Keratinocyte (primary cell): ENCODE results near the gene STX16. TPM values are rescaled to one million over a fixed set of nuclear protein-coding genes. Genes with fewer than 3 reads are reported as not detected.

Experiments used
- DNase-seq: peaks from one replicate; pipeline ENCODE4 v3.0.0-alpha.2; 2011; ENCODE audit warnings: low read depth, missing footprints, low spot score
- FAIRE-seq: peaks from 2 replicates; lab custom pipeline; 2011; peaks lifted over from hg19 to GRCh38; lab: Jason Lieb, UNC
- H2AFZ ChIP-seq: 2 replicates; pipeline ENCODE4 v1.6.0; 2012; ENCODE audit warnings: low read length, control low read depth, inconsistent platforms; ENCODE audit not compliant: control insufficient read depth
- H3K27ac ChIP-seq: 2 replicates; pipeline ENCODE4 v1.5.1; 2011; ENCODE audit warnings: low read length; ENCODE audit not compliant: control insufficient read depth, insufficient read depth
- H3K27me3 ChIP-seq: 3 replicates; pipeline ENCODE4 v1.6.0; 2011; ENCODE audit warnings: low read length; ENCODE audit not compliant: control insufficient read depth, insufficient read depth; ENCODE audit errors: extremely low read depth
- H3K36me3 ChIP-seq, 2 experiments: 2 replicates in 1 of 2; 3 replicates in 1 of 2; pipeline ENCODE4 v1.5.1; 2011; ENCODE audit warnings: low read length in 2 of 2, mild to moderate bottlenecking in 1 of 2; ENCODE audit not compliant: control insufficient read depth in 2 of 2, insufficient read depth in 2 of 2; ENCODE audit errors: extremely low read depth in 1 of 2
- H3K4me1 ChIP-seq: 3 replicates; pipeline ENCODE4 v1.5.1; 2011; ENCODE audit warnings: low read length; ENCODE audit not compliant: control insufficient read depth, insufficient read depth; ENCODE audit errors: extremely low read depth
- H3K4me2 ChIP-seq: 3 replicates; pipeline ENCODE4 v1.6.0; 2011; ENCODE audit warnings: low read depth, low read length; ENCODE audit not compliant: control insufficient read depth, insufficient read depth; ENCODE audit errors: extremely low read depth
- H3K4me3 ChIP-seq, 3 experiments: fragments of 200-600 bp in 1 of 3; sonication (generic) in 1 of 3; 2 replicates in 2 of 3; 3 replicates in 1 of 3; pipeline ENCODE4 v1.5.1; 2011 to 2016; ENCODE audit warnings: low read length in 3 of 3, mild to moderate bottlenecking in 3 of 3, control low read depth in 2 of 3, inconsistent platforms in 1 of 3, low read depth in 1 of 3, mixed read lengths in 1 of 3, mixed run types in 1 of 3, moderate library complexity in 1 of 3; ENCODE audit not compliant: control insufficient read depth in 2 of 3, insufficient read depth in 2 of 3; ENCODE audit errors: extremely low read depth in 1 of 3
- H3K79me2 ChIP-seq: 2 replicates; pipeline ENCODE4 v1.6.0; 2012; ENCODE audit warnings: low read length; ENCODE audit not compliant: control insufficient read depth, insufficient read depth
- H3K9ac ChIP-seq: 3 replicates; pipeline ENCODE4 v1.6.0; 2011; ENCODE audit warnings: low read length; ENCODE audit not compliant: control insufficient read depth, insufficient read depth; ENCODE audit errors: extremely low read depth
- H3K9me1 ChIP-seq: 3 replicates; pipeline ENCODE4 v1.6.0; 2011; ENCODE audit warnings: low read length; ENCODE audit not compliant: control insufficient read depth, insufficient read depth; ENCODE audit errors: extremely low read depth
- H3K9me3 ChIP-seq: 2 replicates; pipeline ENCODE4 v1.5.1; 2012; ENCODE audit warnings: low read depth, low read length; ENCODE audit not compliant: control insufficient read depth
- H4K20me1 ChIP-seq: 3 replicates; pipeline ENCODE4 v1.6.0; 2011; ENCODE audit warnings: low read length; ENCODE audit not compliant: control insufficient read depth, insufficient read depth; ENCODE audit errors: extremely low read depth
- EZH2 ChIP-seq: IDR thresholded peaks from one replicate; pipeline ENCODE4 v1.6.1; 2012; ENCODE audit warnings: inconsistent platforms, mild to moderate bottlenecking, low read length, moderate library complexity
- dilution Hi-C: fragments of 300-500 bp; cut with MboI; formaldehyde crosslinking; loops from one replicate; pipeline ENCODE4 v1.7.0; 2020; ENCODE audit warnings: low sequenced_read_pairs; ENCODE audit not compliant: extremely low pct_ligation_motif_present
- polyA plus RNA-seq, 5 experiments: library from polyadenylated mRNA; depleted of rRNA in 3 of 5; stranded (reverse) in 3 of 5; stranded (forward) in 1 of 5; unstranded in 1 of 5; fragments of >200 nt; gene quantifications; 1 replicate in 1 of 5; 2 replicates in 3 of 5; 3 replicates in 1 of 5; pipeline versions ENCODE4 v1.2.1 to v1.2.3, GENCODE V29; 2011 to 2012; ENCODE audit warnings: missing spikeins in 2 of 5, low read depth in 1 of 5, low replicate concordance in 1 of 5
- TF ChIP-seq, protein P1 (sequence below), 3 experiments: IDR thresholded peaks in 1 of 3; conservative IDR thresholded peaks in 1 of 3; optimal IDR thresholded peaks in 1 of 3; 2 replicates in 2 of 3; 3 replicates in 1 of 3; pipeline versions ENCODE3 to v1.5.1; 2011; ENCODE audit warnings: low read length in 3 of 3, mild to moderate bottlenecking in 3 of 3, moderate library complexity in 2 of 3, control low read depth in 1 of 3, inconsistent platforms in 1 of 3; ENCODE audit not compliant: insufficient read depth in 2 of 3; ENCODE audit errors: extremely low read depth in 1 of 3

The STX16 gene
- polyA plus RNA-seq, 1 donor (not counting 4 experiments of a cell fraction or from before 2014, with no cell fraction given): 69.7 TPM

DNA sequence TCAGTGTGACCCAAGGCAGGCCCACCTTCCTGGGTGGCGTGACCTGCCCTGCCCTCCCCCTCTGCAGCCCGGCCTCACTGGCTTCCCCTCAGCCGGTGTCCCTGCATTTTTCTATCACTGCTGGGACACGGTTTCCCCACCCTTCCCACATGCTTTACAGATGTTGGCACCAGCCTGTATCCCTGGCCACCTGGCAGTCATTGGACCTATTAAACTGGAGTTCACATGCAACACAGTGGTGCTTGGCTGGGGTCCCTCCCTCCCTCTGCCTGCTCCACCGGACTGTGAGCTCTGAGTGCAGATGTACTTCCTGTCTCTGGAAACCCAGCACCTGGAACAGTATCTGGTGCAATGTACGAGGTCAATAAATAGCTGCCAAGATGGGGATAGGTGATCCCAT is 25.5 kb upstream of the STX16 start:
- dilution Hi-C loops: no loop called here
- no peak overlapping the region for H3K4me2 ChIP-seq

DNA sequence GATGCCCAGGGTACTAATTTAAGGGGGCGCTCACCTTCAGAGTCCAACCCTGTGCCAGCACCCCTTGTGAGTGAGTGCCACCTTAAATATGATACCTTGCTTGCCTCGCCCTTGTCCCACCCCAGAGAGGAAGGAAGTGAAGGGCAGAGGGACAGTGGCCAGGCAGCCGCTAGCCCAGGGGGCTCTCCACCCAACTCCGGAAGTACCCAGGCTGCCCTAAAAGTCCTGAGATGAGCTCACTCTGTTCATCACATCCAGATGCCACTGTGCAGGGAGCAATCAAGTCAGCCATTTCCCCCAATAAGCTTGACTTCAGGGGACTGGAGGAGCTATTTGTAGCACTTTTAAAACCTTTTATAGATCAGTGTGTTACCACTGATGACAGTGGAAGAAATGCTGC is 25.0 kb upstream of the STX16 start:
- H3K9ac ChIP-seq: no peak overlapping the region
- no peaks in the 10 kb centered on the region for H3K27me3 ChIP-seq
- H3K79me2 ChIP-seq: no peaks in the 10 kb centered on the region
- no peaks in the 10 kb centered on the region for H4K20me1 ChIP-seq
- H2AFZ ChIP-seq: no peak overlapping the region
- no peak overlapping the region for H3K4me2 ChIP-seq
- no peak for TF ChIP-seq EZH2
- TF ChIP-seq, protein P1, sequence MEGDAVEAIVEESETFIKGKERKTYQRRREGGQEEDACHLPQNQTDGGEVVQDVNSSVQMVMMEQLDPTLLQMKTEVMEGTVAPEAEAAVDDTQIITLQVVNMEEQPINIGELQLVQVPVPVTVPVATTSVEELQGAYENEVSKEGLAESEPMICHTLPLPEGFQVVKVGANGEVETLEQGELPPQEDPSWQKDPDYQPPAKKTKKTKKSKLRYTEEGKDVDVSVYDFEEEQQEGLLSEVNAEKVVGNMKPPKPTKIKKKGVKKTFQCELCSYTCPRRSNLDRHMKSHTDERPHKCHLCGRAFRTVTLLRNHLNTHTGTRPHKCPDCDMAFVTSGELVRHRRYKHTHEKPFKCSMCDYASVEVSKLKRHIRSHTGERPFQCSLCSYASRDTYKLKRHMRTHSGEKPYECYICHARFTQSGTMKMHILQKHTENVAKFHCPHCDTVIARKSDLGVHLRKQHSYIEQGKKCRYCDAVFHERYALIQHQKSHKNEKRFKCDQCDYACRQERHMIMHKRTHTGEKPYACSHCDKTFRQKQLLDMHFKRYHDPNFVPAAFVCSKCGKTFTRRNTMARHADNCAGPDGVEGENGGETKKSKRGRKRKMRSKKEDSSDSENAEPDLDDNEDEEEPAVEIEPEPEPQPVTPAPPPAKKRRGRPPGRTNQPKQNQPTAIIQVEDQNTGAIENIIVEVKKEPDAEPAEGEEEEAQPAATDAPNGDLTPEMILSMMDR (optimal IDR thresholded peaks at IDR 0.05 in 1 of 3, IDR thresholded peaks at IDR 0.05 in 1 of 3, conservative IDR thresholded peaks at IDR 0.05 in 1 of 3; ENCODE audit: extremely low read depth in 1 of 3, insufficient read depth in 2 of 3, low read length in 3 of 3): no peak
- no peak overlapping the region for H3K4me3 ChIP-seq
- no peaks in the 10 kb centered on the region for H3K36me3 ChIP-seq
- DNase-seq: no peak
- H3K4me1 ChIP-seq: peaks cover 37% of the 10 kb centered on the region
- H3K9me1 ChIP-seq: no peaks in the 10 kb centered on the region
- no peaks in the 10 kb centered on the region for H3K9me3 ChIP-seq
- dilution Hi-C loops: no loop called here
- H3K27ac ChIP-seq: no peak overlapping the region
- FAIRE-seq: no peak

More for the DNA sequence above, 25.5 kb upstream of the STX16 start:
- H3K9ac ChIP-seq: no peak overlapping the region
- peaks cover 34% of the 10 kb centered on the region for H3K4me1 ChIP-seq
- TF ChIP-seq, protein P1 (optimal IDR thresholded peaks at IDR 0.05 in 1 of 3, IDR thresholded peaks at IDR 0.05 in 1 of 3, conservative IDR thresholded peaks at IDR 0.05 in 1 of 3; ENCODE audit: extremely low read depth in 1 of 3, insufficient read depth in 2 of 3, low read length in 3 of 3): no peak
- no peaks in the 10 kb centered on the region for H3K79me2 ChIP-seq
- DNase-seq (no peak), FAIRE-seq (no peak)
- H4K20me1 ChIP-seq: no peaks in the 10 kb centered on the region
- H3K9me1 ChIP-seq: no peaks in the 10 kb centered on the region
- no peaks in the 10 kb centered on the region for H3K36me3 ChIP-seq
- H3K27me3 ChIP-seq: no peaks in the 10 kb centered on the region
- H3K4me3 ChIP-seq: no peak overlapping the region
- no peak overlapping the region for H3K27ac ChIP-seq
- no peak overlapping the region for H2AFZ ChIP-seq
- no peaks in the 10 kb centered on the region for H3K9me3 ChIP-seq
